Neural crest cell (in vitro differentiated cells): ENCODE measurements around the gene PIGN. TPM values are rescaled to one million over a fixed set of nuclear protein-coding genes. Genes with fewer than 3 reads are reported as not detected.

ENCODE experiments used
- DNase-seq: peaks from one replicate; pipeline ENCODE4 v3.0.0; 2021; ENCODE audit warnings: low read depth, mixed read lengths, low spot score
- H3K27ac Mint-ChIP-seq: one replicate; pipeline ENCODE4 v1.8.0; 2021; ENCODE audit warnings: mild to moderate bottlenecking, mixed read lengths; ENCODE audit not compliant: unreplicated experiment
- H3K27me3 Mint-ChIP-seq: 2 replicates; pipeline ENCODE4 v1.8.0; 2021; ENCODE audit warnings: low read depth, mild to moderate bottlenecking, mixed read lengths
- H3K36me3 Mint-ChIP-seq: 2 replicates; pipeline ENCODE4 v1.8.0; 2021; ENCODE audit warnings: low read depth, mild to moderate bottlenecking, mixed read lengths
- H3K4me1 Mint-ChIP-seq: 2 replicates; pipeline ENCODE4 v1.8.0; 2021; ENCODE audit warnings: mixed read lengths
- H3K4me3 Mint-ChIP-seq: one replicate; pipeline ENCODE4 v1.8.0; 2021; ENCODE audit warnings: mild to moderate bottlenecking, mixed read lengths
- H3K9me3 Mint-ChIP-seq: 2 replicates; pipeline ENCODE4 v1.8.0; 2021; ENCODE audit warnings: mixed read lengths
- total RNA-seq: library from RNA; stranded (reverse); gene quantifications from 2 replicates; pipeline ENCODE4 v1.2.1, GENCODE V29; 2021
- TF ChIP-seq, protein P1 (sequence below): fragments of 200-600 bp; sonication (generic); conservative IDR thresholded peaks from 2 replicates; pipeline ENCODE4 v1.5.0; 2021; ENCODE audit warnings: antibody characterized with exemption, mild to moderate bottlenecking

The PIGN gene
- total RNA-seq, 1 donor from 2014 or later: 24.1 TPM

- peaks cover 7% of the 10 kb centered on the region for H3K36me3 Mint-ChIP-seq
- no peaks in the 10 kb centered on the region for H3K27me3 Mint-ChIP-seq
- H3K4me1 Mint-ChIP-seq: no peaks in the 10 kb centered on the region
- H3K4me3 Mint-ChIP-seq: no peak overlapping the region
- DNase-seq: no peak
- H3K27ac Mint-ChIP-seq: no peak overlapping the region
- no peaks in the 10 kb centered on the region for H3K9me3 Mint-ChIP-seq
- TF ChIP-seq, protein P1, sequence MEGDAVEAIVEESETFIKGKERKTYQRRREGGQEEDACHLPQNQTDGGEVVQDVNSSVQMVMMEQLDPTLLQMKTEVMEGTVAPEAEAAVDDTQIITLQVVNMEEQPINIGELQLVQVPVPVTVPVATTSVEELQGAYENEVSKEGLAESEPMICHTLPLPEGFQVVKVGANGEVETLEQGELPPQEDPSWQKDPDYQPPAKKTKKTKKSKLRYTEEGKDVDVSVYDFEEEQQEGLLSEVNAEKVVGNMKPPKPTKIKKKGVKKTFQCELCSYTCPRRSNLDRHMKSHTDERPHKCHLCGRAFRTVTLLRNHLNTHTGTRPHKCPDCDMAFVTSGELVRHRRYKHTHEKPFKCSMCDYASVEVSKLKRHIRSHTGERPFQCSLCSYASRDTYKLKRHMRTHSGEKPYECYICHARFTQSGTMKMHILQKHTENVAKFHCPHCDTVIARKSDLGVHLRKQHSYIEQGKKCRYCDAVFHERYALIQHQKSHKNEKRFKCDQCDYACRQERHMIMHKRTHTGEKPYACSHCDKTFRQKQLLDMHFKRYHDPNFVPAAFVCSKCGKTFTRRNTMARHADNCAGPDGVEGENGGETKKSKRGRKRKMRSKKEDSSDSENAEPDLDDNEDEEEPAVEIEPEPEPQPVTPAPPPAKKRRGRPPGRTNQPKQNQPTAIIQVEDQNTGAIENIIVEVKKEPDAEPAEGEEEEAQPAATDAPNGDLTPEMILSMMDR: no peak
These were observed 97.7 kb downstream of the PIGN start for GRCh38 chr18:62089174-62089573.

- no peaks in the 10 kb centered on the region for H3K4me1 Mint-ChIP-seq
- DNase-seq: no peak
- no peaks in the 10 kb centered on the region for H3K27me3 Mint-ChIP-seq
- H3K9me3 Mint-ChIP-seq: no peaks in the 10 kb centered on the region
- H3K27ac Mint-ChIP-seq: no peak overlapping the region
- H3K36me3 Mint-ChIP-seq: peaks cover 7% of the 10 kb centered on the region
- TF ChIP-seq, protein P1: no peak
- no peak overlapping the region for H3K4me3 Mint-ChIP-seq
These were observed 98.7 kb downstream of the PIGN start for GRCh38 chr18:62088156-62088555.

GRCh38 chr18:62085756-62086155, 101.1 kb downstream of the PIGN start:
- H3K9me3 Mint-ChIP-seq: no peaks in the 10 kb centered on the region
- TF ChIP-seq, protein P1: no peak
- no peak overlapping the region for H3K4me3 Mint-ChIP-seq
- no peak for DNase-seq
- no peaks in the 10 kb centered on the region for H3K27me3 Mint-ChIP-seq
- H3K27ac Mint-ChIP-seq: no peak overlapping the region
- no peaks in the 10 kb centered on the region for H3K4me1 Mint-ChIP-seq
- peaks cover 7% of the 10 kb centered on the region for H3K36me3 Mint-ChIP-seq

DNA sequence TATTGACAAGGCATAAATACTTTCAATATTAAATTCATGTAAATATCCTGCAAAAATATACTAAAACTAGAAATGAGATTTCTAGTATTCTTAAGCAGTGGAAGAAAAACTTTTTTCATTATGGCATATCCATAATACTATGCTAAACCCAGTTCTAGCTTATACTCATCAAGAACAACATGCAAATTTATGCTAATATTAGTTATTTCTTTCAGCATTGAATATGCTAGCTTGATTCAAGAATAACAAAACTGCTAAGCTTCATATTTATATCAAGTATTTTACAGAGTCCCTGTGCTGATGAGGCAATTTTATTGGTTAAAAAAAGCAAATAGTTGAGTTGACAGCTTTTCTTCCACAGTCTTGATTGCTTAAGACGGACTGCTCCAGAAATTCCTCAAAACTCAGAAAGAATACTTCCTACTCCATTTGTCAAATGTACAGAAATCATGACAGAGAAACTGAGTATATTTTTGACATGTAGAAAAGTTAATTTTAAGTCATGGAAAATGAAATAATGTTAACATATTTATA, 105.0 kb downstream of the PIGN start:
- Mint-ChIP-seq H3K27ac (no peak overlapping the region), H3K4me1 (no peaks in the 10 kb centered on the region), H3K9me3 (no peaks in the 10 kb centered on the region), H3K4me3 (no peak overlapping the region), H3K27me3 (no peaks in the 10 kb centered on the region), H3K36me3 (peaks cover 6% of the 10 kb centered on the region)
- no peak for DNase-seq
- TF ChIP-seq, protein P1: no peak

GRCh38 chr18:62081248-62081647, 105.6 kb downstream of the PIGN start:
- Mint-ChIP-seq H3K4me1 (no peaks in the 10 kb centered on the region), H3K36me3 (peaks cover 3% of the 10 kb centered on the region), H3K27me3 (no peaks in the 10 kb centered on the region), H3K27ac (no peak overlapping the region), H3K4me3 (no peak overlapping the region), H3K9me3 (no peaks in the 10 kb centered on the region)
- DNase-seq: no peak
- TF ChIP-seq, protein P1: no peak
